Panc1 (cell line): ENCODE results near the gene ADAMTSL3. TPM values are rescaled to one million over a fixed set of nuclear protein-coding genes. Genes with fewer than 3 reads are reported as not detected.

Experiments
- ATAC-seq: fragments of 200-7000 bp; cut with Tn5 transposase; 2 replicates; pipeline ENCODE4 v1.9.1; 2020; ENCODE audit warnings: mild to moderate bottlenecking, moderate library complexity
- BruUV-seq: library from RNA; stranded (reverse); fragments of 400-500 nt; replicated peaks from 2 replicates; lab custom pipeline; 2021; lab: Mats Ljungman, UMichigan
- CTCF ChIA-PET: fragments of 300-600 bp; sonication (Branson Sonifier 250); formaldehyde crosslinking; loops from one replicate; lab custom pipeline; 2022; ENCODE audit warnings: antibody characterized with exemption; lab: Charles Lee
- POLR2A ChIA-PET: fragments of 300-600 bp; sonication (Branson Sonifier 250); formaldehyde crosslinking; loops from one replicate; lab custom pipeline; 2022; ENCODE audit warnings: antibody characterized with exemption; lab: Charles Lee
- DNase-seq: peaks from one replicate; pipeline ENCODE4 v3.0.0-alpha.2; 2010; ENCODE audit warnings: low read depth, low spot score
- H3K27ac ChIP-seq: 2 replicates; pipeline ENCODE4 v1.5.1; 2011; ENCODE audit warnings: mild to moderate bottlenecking, low read length, inconsistent platforms
- H3K27me3 ChIP-seq: fragments of 200-500 bp; sonication (Bioruptor generic); 2 replicates; pipeline ENCODE4 v1.6.0; 2014; ENCODE audit warnings: low read length, inconsistent platforms; ENCODE audit not compliant: control insufficient read depth, insufficient read depth
- H3K36me3 ChIP-seq: fragments of 200-500 bp; sonication (Bioruptor generic); 2 replicates; pipeline ENCODE4 v1.5.1; 2014; ENCODE audit warnings: inconsistent platforms, mild to moderate bottlenecking, low read length, moderate library complexity; ENCODE audit not compliant: control insufficient read depth, insufficient read depth
- H3K4me1 ChIP-seq: 2 replicates; pipeline ENCODE4 v1.5.1; 2011; ENCODE audit warnings: inconsistent platforms, mild to moderate bottlenecking, low read length, moderate library complexity; ENCODE audit not compliant: control insufficient read depth, insufficient read depth
- H3K4me3 ChIP-seq, 2 experiments: 2 replicates each; pipeline ENCODE4 v1.5.1; 2011 to 2012; ENCODE audit warnings: low read depth in 2 of 2, low read length in 2 of 2, mild to moderate bottlenecking in 2 of 2, inconsistent platforms in 1 of 2, moderate library complexity in 1 of 2
- H3K9me3 ChIP-seq: fragments of 200-500 bp; sonication (Bioruptor generic); 2 replicates; pipeline ENCODE4 v1.5.1; 2014; ENCODE audit warnings: low read depth, mild to moderate bottlenecking, inconsistent platforms, low read length, moderate library complexity; ENCODE audit not compliant: control insufficient read depth, insufficient read depth
- POLR2AphosphoS5 ChIP-seq: IDR thresholded peaks from 2 replicates; pipeline ENCODE4 v1.6.1; 2012; ENCODE audit warnings: mild to moderate bottlenecking, low read depth, low read length, moderate library complexity
- SIN3A ChIP-seq: IDR thresholded peaks from 2 replicates; pipeline ENCODE4 v1.6.1; 2012; ENCODE audit warnings: low read depth, mild to moderate bottlenecking, low read length, moderate library complexity, borderline replicate concordance; ENCODE audit not compliant: insufficient read depth
- TCF7L2 ChIP-seq: IDR thresholded peaks from 2 replicates; pipeline ENCODE4 v1.6.1; 2011; ENCODE audit warnings: mild to moderate bottlenecking, low read depth, low read length, inconsistent platforms
- in situ Hi-C: cut with HindIII; loops from 2 replicates; pipeline ENCODE4 v1.10.0; 2016; ENCODE audit warnings: low sequenced_read_pairs, low pct_unique_long_range_greater_than_20kb
- intact Hi-C: fragments of 100-400 bp; cut with micrococcal nuclease; formaldehyde crosslinking; loops from one replicate; pipeline ENCODE4 v1.10.0; 2022; ENCODE audit not compliant: unreplicated experiment
- total RNA-seq: library from RNA; stranded (reverse); gene quantifications from one replicate; pipeline ENCODE4 v1.2.1, GENCODE V29; 2021; ENCODE audit not compliant: unreplicated experiment
- TF ChIP-seq, protein P1 (sequence below): fragments of 450-650 bp; IDR thresholded peaks from 2 replicates; pipeline ENCODE4 v1.5.1; 2017; ENCODE audit warnings: mild to moderate bottlenecking
- TF ChIP-seq, protein P2 (sequence below), 2 experiments: IDR thresholded peaks; 2 replicates each; pipeline ENCODE4 v1.6.1; 2011 to 2012; ENCODE audit warnings: low read depth in 2 of 2, control low read depth in 1 of 2, low read length in 1 of 2, mild to moderate bottlenecking in 1 of 2, moderate library complexity in 1 of 2; ENCODE audit not compliant: insufficient read depth in 1 of 2

The ADAMTSL3 gene
- total RNA-seq, 1 experiment from 2014 or later: not detected

DNA sequence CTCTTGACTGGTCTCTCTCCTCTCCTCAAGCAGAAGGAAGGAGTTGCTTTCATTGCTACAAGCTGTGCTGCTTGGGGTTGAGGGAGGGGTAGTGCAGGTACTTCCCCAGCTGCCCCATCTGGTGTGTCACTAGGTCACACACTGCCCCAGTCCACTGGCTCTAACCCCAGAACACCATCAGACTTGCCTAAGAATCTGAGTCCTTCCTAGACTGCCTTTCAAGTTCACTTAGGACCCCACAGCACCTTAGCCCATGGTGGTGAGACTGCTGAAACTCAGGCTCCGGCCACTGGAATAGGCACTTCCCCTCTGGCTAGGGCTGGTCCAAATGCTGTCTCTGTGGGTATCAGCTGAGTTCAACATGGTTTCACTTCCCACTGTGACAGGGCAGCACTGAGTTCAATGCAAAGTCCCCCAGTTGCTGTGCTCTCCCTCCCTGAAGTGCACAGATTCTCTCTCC, 301.9 kb downstream of the ADAMTSL3 start:
- intact Hi-C loops: no loop called here
- TF ChIP-seq, protein P1, sequence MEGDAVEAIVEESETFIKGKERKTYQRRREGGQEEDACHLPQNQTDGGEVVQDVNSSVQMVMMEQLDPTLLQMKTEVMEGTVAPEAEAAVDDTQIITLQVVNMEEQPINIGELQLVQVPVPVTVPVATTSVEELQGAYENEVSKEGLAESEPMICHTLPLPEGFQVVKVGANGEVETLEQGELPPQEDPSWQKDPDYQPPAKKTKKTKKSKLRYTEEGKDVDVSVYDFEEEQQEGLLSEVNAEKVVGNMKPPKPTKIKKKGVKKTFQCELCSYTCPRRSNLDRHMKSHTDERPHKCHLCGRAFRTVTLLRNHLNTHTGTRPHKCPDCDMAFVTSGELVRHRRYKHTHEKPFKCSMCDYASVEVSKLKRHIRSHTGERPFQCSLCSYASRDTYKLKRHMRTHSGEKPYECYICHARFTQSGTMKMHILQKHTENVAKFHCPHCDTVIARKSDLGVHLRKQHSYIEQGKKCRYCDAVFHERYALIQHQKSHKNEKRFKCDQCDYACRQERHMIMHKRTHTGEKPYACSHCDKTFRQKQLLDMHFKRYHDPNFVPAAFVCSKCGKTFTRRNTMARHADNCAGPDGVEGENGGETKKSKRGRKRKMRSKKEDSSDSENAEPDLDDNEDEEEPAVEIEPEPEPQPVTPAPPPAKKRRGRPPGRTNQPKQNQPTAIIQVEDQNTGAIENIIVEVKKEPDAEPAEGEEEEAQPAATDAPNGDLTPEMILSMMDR: no peak
- no peak for TF ChIP-seq SIN3A
- TF ChIP-seq, protein P2, sequence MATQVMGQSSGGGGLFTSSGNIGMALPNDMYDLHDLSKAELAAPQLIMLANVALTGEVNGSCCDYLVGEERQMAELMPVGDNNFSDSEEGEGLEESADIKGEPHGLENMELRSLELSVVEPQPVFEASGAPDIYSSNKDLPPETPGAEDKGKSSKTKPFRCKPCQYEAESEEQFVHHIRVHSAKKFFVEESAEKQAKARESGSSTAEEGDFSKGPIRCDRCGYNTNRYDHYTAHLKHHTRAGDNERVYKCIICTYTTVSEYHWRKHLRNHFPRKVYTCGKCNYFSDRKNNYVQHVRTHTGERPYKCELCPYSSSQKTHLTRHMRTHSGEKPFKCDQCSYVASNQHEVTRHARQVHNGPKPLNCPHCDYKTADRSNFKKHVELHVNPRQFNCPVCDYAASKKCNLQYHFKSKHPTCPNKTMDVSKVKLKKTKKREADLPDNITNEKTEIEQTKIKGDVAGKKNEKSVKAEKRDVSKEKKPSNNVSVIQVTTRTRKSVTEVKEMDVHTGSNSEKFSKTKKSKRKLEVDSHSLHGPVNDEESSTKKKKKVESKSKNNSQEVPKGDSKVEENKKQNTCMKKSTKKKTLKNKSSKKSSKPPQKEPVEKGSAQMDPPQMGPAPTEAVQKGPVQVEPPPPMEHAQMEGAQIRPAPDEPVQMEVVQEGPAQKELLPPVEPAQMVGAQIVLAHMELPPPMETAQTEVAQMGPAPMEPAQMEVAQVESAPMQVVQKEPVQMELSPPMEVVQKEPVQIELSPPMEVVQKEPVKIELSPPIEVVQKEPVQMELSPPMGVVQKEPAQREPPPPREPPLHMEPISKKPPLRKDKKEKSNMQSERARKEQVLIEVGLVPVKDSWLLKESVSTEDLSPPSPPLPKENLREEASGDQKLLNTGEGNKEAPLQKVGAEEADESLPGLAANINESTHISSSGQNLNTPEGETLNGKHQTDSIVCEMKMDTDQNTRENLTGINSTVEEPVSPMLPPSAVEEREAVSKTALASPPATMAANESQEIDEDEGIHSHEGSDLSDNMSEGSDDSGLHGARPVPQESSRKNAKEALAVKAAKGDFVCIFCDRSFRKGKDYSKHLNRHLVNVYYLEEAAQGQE (IDR thresholded peaks at IDR 0.05; ENCODE audit: insufficient read depth in 1 of 2, low read depth in 2 of 2, low read length in 1 of 2): no peak
- TF ChIP-seq TCF7L2: no peak
- TF ChIP-seq POLR2AphosphoS5: no peak
- in situ Hi-C loops: no loop called here
- Histone ChIP-seq H3K36me3 (no peaks in the 10 kb centered on the region), H3K4me1 (no peaks in the 10 kb centered on the region), H3K4me3 (no peak overlapping the region), H3K27ac (no peak overlapping the region), H3K27me3 (no peaks in the 10 kb centered on the region), H3K9me3 (no peaks in the 10 kb centered on the region)
- DNase-seq: no peak
- ChIA-PET CTCF (no interaction called here), POLR2A (no interaction called here)
- BruUV-seq: no TSS peak
- no peak for ATAC-seq

DNA sequence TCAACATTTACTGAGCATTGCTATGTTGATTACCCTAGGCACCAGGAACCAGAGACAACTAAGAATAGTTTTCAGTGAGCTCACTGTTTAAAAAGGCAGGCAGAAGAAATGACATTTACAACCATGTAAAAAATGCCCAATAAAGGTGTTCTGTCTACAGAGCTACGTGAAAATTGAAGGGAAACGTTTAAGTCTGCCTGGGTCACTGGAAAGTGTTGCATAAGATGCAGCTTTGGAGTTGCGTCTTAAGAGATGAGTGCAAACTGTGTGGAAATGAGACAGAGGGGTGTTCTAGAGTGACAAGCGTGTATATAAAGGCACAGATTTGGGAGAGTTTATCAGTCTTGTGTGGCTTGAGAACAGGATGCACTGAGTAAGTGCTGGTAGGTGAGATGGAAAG, 303.0 kb downstream of the ADAMTSL3 start:
- no peak for ATAC-seq
- intact Hi-C loops: no loop called here
- ChIA-PET POLR2A (no interaction called here), CTCF (no interaction called here)
- Histone ChIP-seq H3K36me3 (no peaks in the 10 kb centered on the region), H3K4me3 (no peak overlapping the region), H3K9me3 (no peaks in the 10 kb centered on the region), H3K4me1 (no peaks in the 10 kb centered on the region), H3K27me3 (no peaks in the 10 kb centered on the region), H3K27ac (no peak overlapping the region)
- TF ChIP-seq, protein P2 (IDR thresholded peaks at IDR 0.05; ENCODE audit: insufficient read depth in 1 of 2, low read depth in 2 of 2, low read length in 1 of 2): no peak
- TF ChIP-seq TCF7L2: no peak
- TF ChIP-seq SIN3A: no peak
- no peak for TF ChIP-seq POLR2AphosphoS5
- TF ChIP-seq, protein P1: no peak
- BruUV-seq: no TSS peak
- DNase-seq: no peak
- in situ Hi-C loops: no loop called here
